ENCODE data around the gene EPB41L4A.

Gene EPB41L4A

DNA sequence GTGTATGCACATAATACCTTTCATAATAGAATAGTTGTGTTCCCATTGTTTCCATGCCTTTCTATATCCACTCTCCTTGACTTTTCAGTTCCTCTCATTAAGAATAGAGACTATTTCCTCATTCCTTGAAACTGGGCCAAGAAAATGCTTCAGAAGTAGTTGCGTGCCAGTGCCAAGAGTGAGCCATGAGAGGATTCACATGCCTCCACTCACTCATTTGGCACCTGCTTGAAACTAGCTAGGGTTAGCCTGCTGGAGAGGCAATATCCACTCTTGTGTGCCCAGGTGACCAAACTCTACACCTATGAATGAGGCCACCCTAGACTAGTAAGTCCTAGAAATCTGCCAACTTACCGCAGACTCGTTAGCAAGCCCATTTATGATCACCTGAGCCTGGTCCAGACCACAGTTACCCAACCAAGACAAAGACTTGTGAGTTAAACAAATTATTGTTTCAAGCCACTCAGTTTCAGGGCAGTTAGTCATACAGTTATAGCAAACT is 276.3 kb downstream of the EPB41L4A start:
- DNase-seq = no peak
- in situ Hi-C loops (cut with MboI; ENCODE audit: low pct_unique_long_range_greater_than_20kb, low sequenced_read_pairs) = loop anchor here (25.0 kb wide), 2 partner anchors 456 to 606 kb away; no protein-coding TSS in a partner anchor

DNA sequence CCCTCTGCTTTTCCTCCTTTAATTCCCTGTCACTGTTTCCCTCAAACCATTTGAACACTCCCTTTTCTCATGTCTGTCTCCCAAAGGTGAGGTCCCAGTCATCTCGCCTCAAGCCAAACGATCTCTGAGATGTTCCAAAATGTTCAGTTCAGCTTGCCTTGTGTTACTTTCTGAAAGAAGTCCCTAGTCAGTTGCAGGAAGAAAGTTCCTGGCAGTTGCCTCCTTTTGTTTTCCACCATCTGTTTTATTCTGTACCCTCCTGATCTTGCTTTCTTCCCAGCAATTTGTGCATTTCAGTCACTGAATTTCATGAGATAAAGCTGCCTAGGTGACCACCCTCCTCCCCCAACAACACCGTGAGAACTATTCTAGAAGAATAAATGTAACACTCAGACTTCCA is 277.5 kb downstream of the EPB41L4A start:
- in situ Hi-C loops (cut with MboI; ENCODE audit: low pct_unique_long_range_greater_than_20kb, low sequenced_read_pairs) = loop anchor here (25.0 kb wide), 2 partner anchors 454 to 604 kb away; no protein-coding TSS in a partner anchor
- DNase-seq = no peak

DNA sequence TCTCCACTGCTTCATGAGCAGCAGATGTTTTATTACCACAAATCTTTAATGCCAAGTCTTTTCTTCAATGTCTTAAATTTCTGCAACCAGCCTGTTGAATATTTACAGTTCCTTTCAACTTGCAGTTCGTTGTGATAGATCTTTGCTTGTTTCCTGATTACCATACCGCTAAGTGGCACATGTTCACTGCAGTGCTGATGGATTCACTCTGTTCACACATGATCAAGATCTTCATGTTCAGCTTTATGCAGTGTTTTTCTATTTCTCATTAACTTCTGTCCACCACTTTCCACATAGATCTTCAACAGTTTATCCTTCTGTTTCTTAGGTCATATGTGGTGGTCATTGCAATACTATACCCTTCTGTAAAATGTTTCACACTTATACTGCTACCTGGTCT is 280.6 kb downstream of the EPB41L4A start:
- in situ Hi-C loops (cut with MboI; ENCODE audit: low pct_unique_long_range_greater_than_20kb, low sequenced_read_pairs) = loop anchor here (25.0 kb wide), 2 partner anchors 451 to 601 kb away; no protein-coding TSS in a partner anchor

DNA sequence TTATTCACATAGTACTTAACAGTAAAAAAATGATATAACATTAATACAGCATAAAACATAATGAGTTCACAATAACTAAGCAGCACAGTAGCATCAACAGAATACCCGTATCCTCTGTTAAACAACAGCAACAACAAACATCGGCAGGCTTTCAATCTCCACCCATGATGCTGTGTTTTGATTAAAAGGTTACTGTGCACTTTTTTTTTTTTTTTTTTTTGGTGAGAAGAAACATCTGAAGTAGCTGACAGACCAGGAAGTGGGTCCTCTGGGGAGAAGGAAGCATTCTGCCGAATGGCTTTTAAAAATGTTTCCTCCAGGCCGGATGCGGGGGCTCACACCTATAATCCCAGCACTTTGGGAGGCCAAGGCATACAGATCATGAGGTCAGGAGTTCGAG is 282.3 kb downstream of the EPB41L4A start:
- peak; percentile 32 for DNase-seq
- in situ Hi-C loops (cut with MboI; ENCODE audit: low pct_unique_long_range_greater_than_20kb, low sequenced_read_pairs) = loop anchor here (25.0 kb wide), 2 partner anchors 449 to 599 kb away; no protein-coding TSS in a partner anchor

More for the DNA sequence above, 280.6 kb downstream of the EPB41L4A start:
- DNase-seq = no peak

DNA sequence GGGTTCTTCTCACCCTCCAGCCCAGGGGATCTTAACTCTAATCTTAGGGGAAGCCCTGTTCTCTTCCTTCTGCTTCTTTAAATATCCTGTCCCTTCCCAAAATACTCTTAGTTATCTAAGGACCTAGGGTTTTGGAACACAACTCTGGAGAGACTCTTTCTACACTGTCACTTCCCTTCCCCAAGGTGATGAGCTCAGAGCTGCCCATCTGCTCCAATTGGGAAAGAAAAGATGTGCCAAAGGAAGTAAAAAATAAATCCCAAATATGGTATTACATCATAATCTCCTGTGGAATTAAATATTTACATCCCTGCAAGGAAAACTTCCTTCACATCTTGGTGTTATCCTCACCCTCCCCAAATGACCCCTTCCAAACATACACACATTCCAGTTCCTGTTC is 291.2 kb downstream of the EPB41L4A start:
- in situ Hi-C loops (cut with MboI; ENCODE audit: low pct_unique_long_range_greater_than_20kb, low sequenced_read_pairs) = loop anchor here (25.0 kb wide), 2 partner anchors 441 to 591 kb away; no protein-coding TSS in a partner anchor
- no peak for DNase-seq

DNA sequence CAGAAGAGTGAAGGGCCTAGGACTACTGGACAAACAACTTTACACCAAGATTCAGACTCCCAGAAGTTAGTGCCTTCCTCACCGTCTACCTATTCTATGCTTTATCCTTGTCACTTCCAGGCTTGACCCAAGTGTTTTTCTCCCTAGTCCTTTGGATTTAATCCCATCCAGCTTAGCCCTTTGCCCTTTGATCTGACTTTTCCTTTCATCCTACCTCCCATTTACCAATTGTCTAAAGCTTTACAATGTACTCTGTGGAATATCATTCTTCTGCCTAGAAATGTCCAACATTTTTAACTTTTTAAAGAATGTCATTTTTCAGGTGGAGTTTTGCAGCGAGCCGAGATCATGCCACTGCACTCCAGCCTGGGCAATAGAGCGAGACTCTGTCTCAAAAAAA is 292.1 kb downstream of the EPB41L4A start:
- in situ Hi-C loops (cut with MboI; ENCODE audit: low pct_unique_long_range_greater_than_20kb, low sequenced_read_pairs) = loop anchor here (25.0 kb wide), 2 partner anchors 440 to 590 kb away; no protein-coding TSS in a partner anchor
- DNase-seq = no peak

DNA sequence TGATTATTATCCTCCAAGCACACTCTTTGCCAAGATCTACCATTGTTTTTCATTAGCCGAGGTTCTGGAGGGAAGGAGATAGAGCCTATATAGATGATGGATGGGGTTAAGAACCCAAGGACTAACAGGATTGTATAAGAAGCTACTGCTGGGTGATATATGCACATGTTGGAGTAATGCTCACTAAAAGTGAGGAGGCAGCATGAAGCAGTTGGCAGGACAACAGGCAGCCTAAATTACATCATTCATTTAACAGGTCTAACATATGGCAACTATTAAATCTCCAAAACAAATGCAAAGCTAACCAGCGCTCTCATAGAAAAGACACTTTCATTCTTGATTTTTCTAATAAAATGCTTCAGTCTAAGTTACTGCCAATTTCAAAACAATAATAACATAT is 293.2 kb downstream of the EPB41L4A start:
- in situ Hi-C loops (cut with MboI; ENCODE audit: low pct_unique_long_range_greater_than_20kb, low sequenced_read_pairs) = loop anchor here (25.0 kb wide), 2 partner anchors 439 to 589 kb away; no protein-coding TSS in a partner anchor
- DNase-seq = no peak

DNA sequence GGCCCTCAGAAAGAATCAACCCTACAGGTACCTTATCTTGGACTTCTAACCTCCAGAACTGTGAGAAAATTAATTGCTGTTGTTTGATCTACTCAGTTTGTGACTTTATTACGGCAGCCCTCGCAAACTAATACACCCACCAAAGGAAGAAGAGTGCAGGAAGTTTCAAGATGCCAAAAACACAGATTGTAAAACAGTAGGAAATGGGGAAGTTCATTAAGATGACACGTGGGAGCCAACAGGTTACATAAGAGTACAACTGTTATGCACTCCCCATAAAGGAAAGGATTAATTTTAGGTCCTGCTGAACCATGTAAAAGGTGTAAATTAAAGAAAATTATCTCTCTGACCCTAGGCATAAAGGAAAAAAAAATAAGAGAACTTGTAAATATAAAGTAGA is 294.3 kb downstream of the EPB41L4A start:
- in situ Hi-C loops (cut with MboI; ENCODE audit: low pct_unique_long_range_greater_than_20kb, low sequenced_read_pairs) = loop anchor here (25.0 kb wide), 2 partner anchors 437 to 587 kb away; no protein-coding TSS in a partner anchor
- DNase-seq = peak; percentile 68

DNA sequence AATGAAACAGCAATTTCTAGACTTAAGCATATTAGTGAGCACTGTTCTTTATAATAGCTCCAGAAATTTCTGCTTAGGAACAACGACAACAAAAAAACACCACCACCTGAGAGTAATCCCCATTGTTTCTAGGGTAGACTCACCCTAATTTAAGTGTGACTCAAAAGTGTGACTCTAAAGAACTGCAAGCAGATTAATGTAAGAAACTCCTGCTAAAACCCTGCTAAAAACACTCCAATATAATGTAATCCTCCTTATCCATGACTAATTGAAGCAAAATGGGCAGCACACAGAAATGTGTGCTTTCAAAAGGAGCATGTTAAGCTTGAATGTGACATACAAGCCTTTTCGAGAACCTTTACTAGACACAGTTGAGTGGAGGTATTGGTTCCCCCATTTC is 296.0 kb downstream of the EPB41L4A start:
- no peak for DNase-seq
- in situ Hi-C loops (cut with MboI; ENCODE audit: low pct_unique_long_range_greater_than_20kb, low sequenced_read_pairs) = no loop called here

DNA sequence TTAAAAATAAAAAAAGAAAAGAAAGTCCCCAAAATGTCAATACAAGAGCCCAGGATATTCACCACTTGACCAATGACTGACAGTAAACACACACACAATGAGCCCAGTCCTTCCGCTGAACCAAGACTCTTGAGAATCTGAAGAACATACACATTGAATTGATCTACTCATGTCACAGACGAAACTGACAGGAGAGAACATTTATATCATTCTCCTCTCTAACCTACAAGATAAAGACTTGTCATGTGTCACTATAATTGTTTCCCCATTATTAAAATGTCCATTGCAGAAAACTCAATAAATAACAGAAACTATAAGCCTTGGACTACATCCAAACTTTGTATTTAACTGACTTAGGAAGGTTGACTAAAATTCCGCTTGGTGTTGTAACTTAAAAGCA is 296.7 kb downstream of the EPB41L4A start:
- no peak for DNase-seq
- in situ Hi-C loops (cut with MboI; ENCODE audit: low pct_unique_long_range_greater_than_20kb, low sequenced_read_pairs) = no loop called here

DNA sequence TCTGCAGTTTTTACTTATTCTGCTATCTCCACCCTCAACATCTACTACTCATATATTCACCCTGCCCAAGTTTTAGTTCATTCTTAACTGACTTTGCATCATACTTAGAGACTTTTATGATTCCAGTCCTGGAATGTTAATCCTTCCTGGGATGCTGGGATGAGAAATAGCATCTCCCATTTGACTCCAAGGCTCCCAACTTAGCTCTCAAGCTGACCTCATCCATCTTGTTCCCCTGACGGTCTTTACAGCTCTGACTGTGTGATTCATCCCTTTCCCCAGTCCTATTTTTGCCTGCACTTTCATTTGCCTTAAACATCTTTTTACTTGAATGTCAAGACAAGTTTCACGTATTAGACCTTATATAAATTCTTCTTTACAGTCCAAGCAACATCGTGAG is 297.8 kb downstream of the EPB41L4A start:
- in situ Hi-C loops (cut with MboI; ENCODE audit: low pct_unique_long_range_greater_than_20kb, low sequenced_read_pairs) = no loop called here
- no peak for DNase-seq

DNA sequence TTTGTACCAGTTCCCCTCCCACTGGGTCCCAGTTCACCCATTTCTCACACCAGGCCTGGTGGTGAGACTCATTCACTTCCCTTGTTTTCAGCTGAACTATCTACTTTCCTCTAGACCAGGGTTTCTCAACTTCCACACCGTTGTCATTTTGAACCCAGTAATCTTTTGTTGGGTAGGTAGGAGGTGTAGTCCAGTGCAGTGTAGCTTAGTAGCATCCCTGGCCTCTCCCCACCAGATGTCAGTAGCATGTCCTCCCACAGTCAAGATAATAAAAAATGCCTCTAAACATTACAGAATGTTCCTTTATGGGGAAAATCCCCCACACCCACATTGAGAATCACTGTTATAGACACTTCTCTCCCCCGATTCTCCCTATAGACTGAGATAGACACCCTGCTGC is 299.1 kb downstream of the EPB41L4A start:
- in situ Hi-C loops (cut with MboI; ENCODE audit: low pct_unique_long_range_greater_than_20kb, low sequenced_read_pairs) = no loop called here
- DNase-seq = no peak

DNA sequence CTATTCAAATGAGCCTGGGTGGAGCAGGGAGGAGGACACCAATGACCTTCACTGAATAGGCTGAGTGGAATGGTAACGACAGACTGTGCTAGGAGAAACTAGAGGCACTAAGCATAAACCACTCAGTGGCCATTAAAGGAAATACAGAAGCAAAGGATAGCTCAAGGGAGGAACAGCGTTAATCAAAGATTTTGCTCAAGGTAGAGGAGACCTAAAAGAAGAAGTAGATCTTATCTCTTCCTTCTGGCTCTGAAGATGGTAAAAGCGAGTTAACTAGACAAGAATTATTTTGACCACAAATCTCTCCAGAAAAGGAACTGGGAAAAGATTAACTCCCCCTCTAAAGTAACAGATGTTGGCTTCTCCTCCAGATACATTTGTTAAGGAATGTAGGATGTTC is 299.6 kb downstream of the EPB41L4A start:
- peak; percentile 82 for DNase-seq
- in situ Hi-C loops (cut with MboI; ENCODE audit: low pct_unique_long_range_greater_than_20kb, low sequenced_read_pairs) = no loop called here

DNA sequence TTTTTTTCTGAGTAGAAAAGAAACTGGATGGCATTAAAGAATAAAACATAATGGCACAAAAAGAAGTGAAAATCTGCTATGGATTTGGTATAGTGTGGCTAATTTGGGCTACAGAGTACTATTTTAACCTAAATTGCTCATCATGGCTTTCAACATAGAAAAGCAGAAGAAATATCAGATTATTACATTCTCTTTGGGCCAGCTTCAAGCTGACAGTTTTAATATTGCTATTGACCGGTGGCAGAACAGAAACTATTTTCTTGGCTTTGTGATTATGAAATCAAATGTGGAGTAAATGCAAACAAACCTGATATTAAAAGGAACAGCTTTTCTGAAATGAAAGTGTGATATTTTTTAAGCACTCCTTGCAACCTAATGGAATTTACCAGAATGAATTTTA is 301.5 kb downstream of the EPB41L4A start:
- no peak for DNase-seq
- in situ Hi-C loops (cut with MboI; ENCODE audit: low pct_unique_long_range_greater_than_20kb, low sequenced_read_pairs) = no loop called here

DNA sequence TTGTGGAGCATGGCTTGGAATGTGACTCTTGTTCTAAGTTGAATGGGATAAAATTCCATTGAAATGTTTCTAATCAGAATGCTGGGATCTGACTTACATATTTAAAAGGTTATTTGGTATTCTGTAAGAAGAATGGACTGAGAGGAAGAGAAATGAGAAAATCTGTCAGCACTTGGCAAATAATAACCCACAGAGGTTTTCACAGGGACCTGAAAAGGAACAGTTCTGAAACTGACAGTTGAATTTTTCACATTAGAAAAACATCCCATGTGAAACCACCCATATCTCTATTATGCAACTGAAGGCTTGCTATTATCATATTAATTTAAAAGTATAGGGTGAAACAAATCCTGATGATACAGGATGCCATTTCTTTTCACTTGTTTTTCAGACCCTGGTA is 302.7 kb downstream of the EPB41L4A start:
- in situ Hi-C loops (cut with MboI; ENCODE audit: low pct_unique_long_range_greater_than_20kb, low sequenced_read_pairs) = no loop called here

DNA sequence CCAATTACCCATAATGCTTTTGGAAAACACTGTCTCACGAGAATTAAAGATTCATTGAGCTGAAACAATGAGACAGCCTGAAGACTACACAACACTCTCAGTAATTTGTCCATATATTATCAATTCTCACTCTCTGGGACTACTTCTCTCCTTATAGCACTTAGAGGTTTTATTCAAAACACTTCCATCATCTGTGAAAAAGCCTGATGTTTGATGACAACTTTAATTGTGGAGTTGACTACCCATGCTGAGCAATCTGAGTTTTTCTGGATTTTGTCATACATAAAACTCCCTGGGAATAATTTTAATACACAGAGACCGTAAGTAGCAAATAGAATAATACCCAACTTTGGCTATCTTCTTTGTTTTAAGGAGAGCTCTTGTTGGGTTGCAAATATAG is 305.5 kb downstream of the EPB41L4A start:
- in situ Hi-C loops (cut with MboI; ENCODE audit: low pct_unique_long_range_greater_than_20kb, low sequenced_read_pairs) = no loop called here
- no peak for DNase-seq

More for the DNA sequence above, 302.7 kb downstream of the EPB41L4A start:
- no peak for DNase-seq
